ENCODE results near the gene RBMS1.

GRCh38 chr2:160294339-160294803 is 199.2 kb downstream of the RBMS1 start:
- TF ChIP-seq CTCF (conservative IDR thresholded peaks at IDR 0.05; ENCODE audit: low read depth, low read length), result no peak
- TF ChIP-seq SMC3 (IDR thresholded peaks at IDR 0.05; ENCODE audit: low read depth, low read length), result no peak

All from IMR-90 (cell line).